Erythroblast (primary cell): Measurements from ENCODE around the gene PARVA.

Source experiments
- GATA1 ChIP-seq: IDR thresholded peaks from 2 replicates; pipeline ENCODE4 v1.6.1; 2011; ENCODE audit warnings: low read depth, mild to moderate bottlenecking, control low read depth, low read length, moderate library complexity
- POLR2A ChIP-seq: IDR thresholded peaks from 2 replicates; pipeline ENCODE4 v1.6.1; 2011; ENCODE audit warnings: mild to moderate bottlenecking, low read length

GRCh38 chr11:12506404-12506921, 129.1 kb downstream of the PARVA start:
- TF ChIP-seq POLR2A (no peak), GATA1 (no peak)
